GM21381 (cell line): ENCODE results near the gene RTN4R.
A peak's percentile ranks its signal among the peaks of the same experiment; 100 is the strongest.
"Not testable (repeated sequence)": the region's sequence is repeated elsewhere in the genome, so short reads cannot be mapped to it uniquely, and the experiment has no call there.

Source experiments
- ATAC-seq: cut with Tn5 transposase; IDR thresholded peaks from one replicate; pipeline ENCODE4 v1.9.1; 2021; ENCODE audit warnings: mild to moderate bottlenecking, moderate library complexity; ENCODE audit not compliant: unreplicated experiment

The RTN4R gene

DNA sequence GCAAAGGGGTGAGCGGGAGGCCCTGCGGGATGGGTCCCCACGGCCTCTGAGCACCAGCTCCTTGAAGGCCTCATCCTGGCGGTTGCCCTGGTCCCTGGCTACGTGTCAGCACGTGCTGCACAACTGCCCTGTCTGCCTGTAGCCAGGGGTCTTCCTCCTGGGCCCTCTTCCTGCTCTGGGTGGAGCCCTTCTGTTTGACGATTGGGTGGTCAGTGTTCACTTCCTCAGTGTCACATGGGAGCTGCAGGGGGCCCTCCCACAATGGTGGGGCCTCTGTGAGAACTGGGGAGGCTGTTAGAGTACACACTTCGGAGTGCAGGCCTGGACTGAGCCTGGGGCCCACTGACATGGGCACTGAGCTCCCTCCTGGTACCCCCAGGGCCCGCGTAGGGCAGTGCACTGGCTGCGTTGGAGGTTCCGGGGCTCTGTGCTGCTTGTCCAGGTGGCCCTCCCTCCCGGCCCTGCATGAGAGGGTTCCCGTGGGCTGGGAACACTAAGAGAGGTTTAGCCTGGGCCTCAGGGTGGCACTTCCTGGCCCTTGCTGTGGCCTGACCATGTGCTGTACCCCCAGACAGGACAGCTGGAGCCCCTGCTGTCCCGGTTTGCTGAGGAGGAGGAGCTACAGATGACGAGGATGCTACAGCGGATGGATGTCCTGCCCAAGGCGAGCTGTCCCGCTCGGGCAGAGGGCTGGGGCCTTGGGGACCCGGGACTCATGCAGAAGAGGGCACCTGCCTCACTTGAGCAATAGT lies 38.0 kb upstream of the RTN4R start:
- ATAC-seq, result no peak

DNA sequence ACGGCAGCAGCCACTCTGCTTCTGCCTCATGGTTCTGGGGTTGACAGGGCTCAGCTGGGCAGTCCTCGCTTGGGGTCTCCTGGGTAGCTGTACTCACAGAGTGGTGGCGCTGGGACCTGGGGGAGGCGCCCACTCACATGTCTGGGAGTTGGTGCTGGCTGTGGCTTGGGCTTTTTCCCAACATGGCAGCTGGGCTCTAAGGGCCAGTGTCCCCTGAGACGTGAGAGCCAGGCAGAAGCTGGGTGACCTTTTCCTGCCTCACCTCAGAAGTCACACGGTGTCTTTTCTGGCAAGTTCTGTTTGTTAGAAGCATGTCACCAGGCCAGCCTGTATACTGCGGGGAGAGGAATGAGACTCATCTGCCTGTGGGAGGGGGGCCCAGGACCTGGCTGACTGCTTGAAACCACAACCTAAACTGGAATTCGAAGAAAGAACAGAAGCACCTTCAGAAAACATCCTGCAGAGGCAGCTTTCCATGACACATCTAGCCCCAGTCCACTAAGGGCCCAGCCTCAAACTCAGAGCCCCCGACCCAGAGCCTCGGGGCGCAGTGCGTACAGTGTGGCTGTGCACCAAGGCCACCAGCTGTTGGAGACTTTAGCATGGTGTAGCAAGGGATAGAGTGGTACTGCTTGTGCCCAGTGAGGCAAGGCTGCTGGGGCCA lies 37.2 kb upstream of the RTN4R start:
- ATAC-seq, result not testable (repeated sequence)

GRCh38 chr22:20304646-20305045 lies 36.5 kb upstream of the RTN4R start:
- ATAC-seq, result no peak

GRCh38 chr22:20303229-20303534 lies 35.1 kb upstream of the RTN4R start:
- ATAC-seq, result not testable (repeated sequence)

DNA sequence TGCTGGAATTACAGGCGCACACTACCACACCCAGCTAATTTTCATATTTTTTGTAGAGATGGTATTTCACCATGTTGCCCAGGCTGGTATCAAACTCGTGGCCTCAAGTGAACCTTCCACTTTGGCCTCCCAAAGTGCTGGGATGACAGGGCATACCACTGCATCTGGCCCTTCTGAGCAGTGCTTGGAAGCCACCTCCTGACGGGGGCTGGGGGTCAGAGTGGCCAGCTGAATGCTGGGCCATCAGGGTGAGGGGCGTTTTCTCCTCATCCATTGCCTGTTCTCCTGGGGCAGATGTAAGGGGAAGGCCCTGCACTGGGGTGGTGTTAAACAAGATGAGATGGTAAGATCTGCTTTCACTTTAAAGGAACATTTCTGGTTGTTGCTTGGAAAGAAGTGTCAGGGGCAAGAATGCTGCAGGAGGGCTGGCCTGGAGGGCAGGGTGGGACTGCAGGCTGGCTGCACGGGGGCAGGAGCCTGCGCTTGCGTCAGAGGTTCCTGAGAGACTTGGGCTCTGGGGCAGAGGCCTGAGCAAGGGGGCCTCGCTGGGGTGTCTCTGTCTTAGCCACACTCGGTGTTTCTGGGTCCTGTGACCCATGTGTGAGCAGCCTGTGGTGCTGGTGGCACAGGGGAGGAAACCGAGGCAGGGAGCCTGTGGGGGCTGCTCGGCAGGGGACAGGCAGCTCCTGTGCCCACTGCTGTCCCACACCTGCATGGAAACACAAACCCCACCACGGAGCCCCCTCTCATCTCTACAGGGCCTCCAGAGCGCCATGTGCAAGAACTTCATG lies 34.5 kb upstream of the RTN4R start:
- ATAC-seq, result no peak

DNA sequence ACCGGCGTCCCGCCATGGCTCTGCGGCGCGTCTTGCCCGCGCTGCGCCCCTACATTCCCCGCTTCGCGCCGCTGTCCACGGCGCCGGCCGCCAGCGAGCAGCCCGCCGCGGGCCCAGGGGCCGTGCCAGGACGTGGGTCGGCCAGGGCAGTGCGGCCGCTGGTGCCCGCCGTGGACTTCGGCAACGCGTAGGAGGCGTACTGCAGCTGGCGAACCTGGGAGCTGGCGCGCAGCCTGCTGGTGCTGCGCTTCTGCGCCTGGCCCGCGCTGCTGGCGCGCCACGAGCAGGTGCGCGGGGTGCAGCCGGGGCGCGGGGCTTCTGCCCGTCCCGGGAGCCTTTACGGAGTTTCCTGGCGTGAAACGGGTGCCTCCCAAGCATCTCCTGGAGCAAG lies 31.6 kb upstream of the RTN4R start:
- ATAC-seq, result peak; percentile 5

DNA sequence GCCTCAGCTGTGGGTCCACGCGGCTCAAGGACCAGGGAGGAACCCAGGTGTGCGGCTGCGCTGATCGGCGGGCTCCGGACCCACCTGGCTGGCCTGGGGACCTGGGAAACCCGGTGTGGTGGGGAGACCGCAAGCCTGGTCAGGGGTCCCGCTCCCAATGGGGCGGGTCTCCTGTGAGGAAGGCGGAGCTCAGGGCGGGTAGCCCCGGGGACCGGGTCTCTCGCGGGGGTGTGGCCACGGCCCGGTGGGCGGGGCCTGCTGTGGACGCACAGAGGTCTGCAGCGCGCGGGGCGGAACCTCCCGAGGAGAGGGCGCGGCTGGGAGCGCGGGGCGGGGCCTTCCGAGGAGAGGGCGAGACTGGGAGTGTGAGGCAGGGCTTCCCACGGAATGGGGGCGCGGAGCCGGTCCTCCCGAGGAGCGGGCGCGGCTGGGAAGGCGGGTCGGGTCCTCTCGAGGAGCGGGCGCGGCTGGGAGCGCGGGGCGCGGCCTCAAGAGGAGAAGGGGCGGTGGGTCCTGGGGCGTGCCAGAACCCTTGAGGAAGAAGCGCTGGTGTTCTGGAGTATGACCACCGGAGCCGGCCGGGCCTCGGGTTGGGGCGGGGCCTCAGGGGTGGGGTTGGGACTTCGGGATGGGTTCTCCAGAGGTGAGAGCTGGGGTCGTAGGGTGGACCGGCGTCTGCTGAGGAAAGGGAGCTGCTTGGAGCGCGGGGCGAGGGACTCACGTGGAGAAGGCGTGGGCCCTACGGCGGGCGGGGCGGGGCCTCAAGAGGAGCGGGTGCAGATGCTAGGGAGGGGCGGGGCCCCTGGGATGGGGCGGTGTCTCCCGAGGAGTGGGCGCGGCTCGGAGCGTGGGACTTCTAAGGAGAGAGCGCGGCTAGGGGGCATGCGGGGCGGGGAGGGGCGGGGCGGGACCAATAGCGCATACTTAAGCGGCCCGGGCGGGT lies 31.0 kb upstream of the RTN4R start:
- ATAC-seq, result peak; percentile 68

GRCh38 chr22:20298110-20298802 lies 30.1 kb upstream of the RTN4R start:
- no peak for ATAC-seq

DNA sequence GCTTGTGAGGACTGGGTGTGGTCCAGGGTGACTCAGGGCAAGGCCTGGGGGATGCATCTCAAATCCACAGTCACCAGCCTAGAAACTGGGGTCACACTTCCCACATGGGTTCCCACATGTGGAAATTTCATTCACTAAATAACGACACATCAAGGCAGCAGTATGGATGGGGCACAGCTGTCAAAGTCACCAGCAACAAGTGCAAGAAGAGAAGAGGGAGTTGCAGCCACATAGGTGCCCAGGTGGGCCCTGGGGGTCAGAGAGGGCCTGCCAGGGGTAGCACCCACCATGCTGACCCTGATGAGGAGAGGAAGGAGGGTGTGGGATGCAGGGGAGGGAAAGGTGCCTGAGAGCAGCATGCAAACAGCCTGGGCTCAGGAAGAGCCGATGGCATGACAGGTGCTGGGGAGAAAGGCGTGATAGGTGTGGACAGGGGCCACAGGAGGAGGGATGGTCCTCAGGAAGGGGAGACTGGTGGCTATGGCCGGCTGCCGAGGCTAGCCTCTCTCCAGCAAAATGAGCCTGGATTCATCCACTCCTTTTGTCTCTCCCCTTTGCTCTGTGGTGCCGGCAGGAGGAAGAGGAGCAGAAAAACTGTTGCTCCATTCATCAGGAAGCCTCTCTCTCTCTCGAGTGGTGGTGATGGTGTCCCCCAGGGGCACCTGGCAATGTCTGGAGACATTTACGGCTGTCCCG lies 29.4 kb upstream of the RTN4R start:
- ATAC-seq, result no peak

- no peak for ATAC-seq
Measured at GRCh38 chr22:20296598-20296997, 28.5 kb upstream of the RTN4R start.

GRCh38 chr22:20295262-20296064 lies 27.3 kb upstream of the RTN4R start:
- no peak for ATAC-seq

GRCh38 chr22:20292673-20293232 lies 24.6 kb upstream of the RTN4R start:
- no peak for ATAC-seq

- ATAC-seq, result no peak
Measured at GRCh38 chr22:20292108-20292507, 24.0 kb upstream of the RTN4R start.

GRCh38 chr22:20291604-20292063 lies 23.5 kb upstream of the RTN4R start:
- no peak for ATAC-seq

GRCh38 chr22:20291249-20291586 lies 23.1 kb upstream of the RTN4R start:
- ATAC-seq, result no peak

DNA sequence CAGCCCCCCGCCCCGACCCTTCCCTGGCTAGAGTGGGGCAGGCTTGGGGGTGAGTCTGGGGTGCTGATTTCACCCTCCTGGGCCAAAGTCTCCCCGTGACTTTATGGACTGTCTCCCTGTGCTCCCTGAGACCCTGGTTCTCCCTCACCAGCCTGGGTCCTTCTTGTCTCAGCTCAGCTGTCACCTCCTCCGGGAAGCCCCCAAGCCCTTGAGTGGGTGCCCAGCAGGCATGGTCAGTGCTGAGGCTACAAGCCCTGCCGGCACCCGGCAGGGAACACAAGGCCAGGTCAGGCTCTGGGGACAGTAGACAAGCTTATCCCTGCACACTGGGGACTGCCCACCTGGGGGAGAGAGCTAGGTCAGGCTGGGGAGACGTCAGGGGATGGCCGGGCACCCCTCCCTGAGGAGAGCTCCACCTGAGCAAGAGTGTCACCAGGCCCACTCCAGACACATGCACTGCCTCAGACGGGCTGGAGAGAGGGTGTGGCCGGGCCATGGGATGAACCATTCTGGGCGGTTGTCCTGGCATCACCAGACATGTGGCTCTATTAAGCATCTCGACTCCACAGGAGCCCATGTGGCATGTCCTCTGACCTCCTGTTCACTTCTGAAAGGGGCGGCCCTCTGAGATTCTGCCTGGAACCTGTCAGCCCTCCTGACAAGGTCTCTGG lies 22.6 kb upstream of the RTN4R start:
- ATAC-seq, result no peak

GRCh38 chr22:20290045-20290392 lies 21.9 kb upstream of the RTN4R start:
- ATAC-seq, result no peak
